Measurements from ENCODE around the gene SORCS2. TPM values are rescaled to one million over a fixed set of nuclear protein-coding genes. Genes with fewer than 3 reads are reported as not detected.

Gene SORCS2
- total RNA-seq, 4 donors from 2014 or later, result 0.48 to 1.8 (median 0.68) TPM; not detected in 1

DNA sequence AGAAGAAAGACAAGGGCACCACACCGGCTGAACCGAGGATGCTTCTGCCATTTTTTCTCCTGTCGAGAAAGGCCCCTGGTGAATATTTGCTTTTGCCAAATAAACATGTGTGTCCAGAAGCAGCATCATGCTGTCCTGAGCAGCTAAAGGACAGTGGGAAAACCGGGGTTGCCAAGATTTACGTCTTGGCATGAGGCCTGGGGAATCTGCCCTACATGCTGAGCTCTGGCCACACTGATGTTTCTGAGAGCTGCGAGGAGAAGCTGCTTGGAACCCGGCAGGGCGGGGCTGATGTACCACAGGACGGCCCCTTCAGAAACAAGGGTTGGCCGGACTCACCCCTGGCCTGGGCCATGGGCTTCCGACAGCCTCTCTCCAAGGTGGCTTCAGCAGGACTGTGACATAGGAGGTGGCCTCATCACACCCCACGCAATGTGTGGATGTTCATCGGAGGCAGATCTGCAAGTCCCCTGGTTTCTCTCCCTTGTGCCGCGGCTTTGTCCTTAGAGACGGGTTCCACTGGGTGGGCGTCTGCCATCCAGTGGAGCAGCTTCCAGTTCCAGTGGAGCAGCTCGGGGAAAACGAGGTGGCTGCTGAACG lies 42.2 kb upstream of the SORCS2 start:
- 79 to 100% methylated on average over 2 to 20 of the region's 20 CpGs for WGBS, 2 donors (ENCODE audit: low coverage in 1 of 2)
- DNase-seq, result no peak
- intact Hi-C loops (cut with DNase I; ENCODE audit: low total_unique reads), result no loop called here
- H3K4me1 ChIP-seq, result no peaks in the 10 kb centered on the region
- in situ Hi-C loops (cut with MboI; ENCODE audit: low pct_ligation_motif_present in 1 of 4, low pct_unique_long_range_greater_than_20kb in 1 of 4, low sequenced_read_pairs in 3 of 4), result no loop called here
- no peak for TF ChIP-seq EP300 (IDR thresholded peaks at IDR 0.05; ENCODE audit: low read depth)
- TF ChIP-seq CTCF (IDR thresholded peaks at IDR 0.05), result no peak
- TF ChIP-seq POLR2A (IDR thresholded peaks at IDR 0.05), result no peak
- TF ChIP-seq POLR2AphosphoS5 (IDR thresholded peaks at IDR 0.05), result no peak
- no peaks in the 10 kb centered on the region for H3K27me3 ChIP-seq
- no peak overlapping the region for H3K4me3 ChIP-seq
- H3K27ac ChIP-seq, result no peak overlapping the region
- no peaks in the 10 kb centered on the region for H3K9me3 ChIP-seq
- H3K36me3 ChIP-seq, result no peaks in the 10 kb centered on the region

- H3K27ac ChIP-seq, result no peak overlapping the region
- 67% methylated on average over 13 of the region's 13 CpGs; no CpG with 5 or more reads in 1 of the 2 donors for WGBS, 2 donors (ENCODE audit: low coverage in 1 of 2)
- no peak overlapping the region for H3K4me3 ChIP-seq
- no peak for DNase-seq
- TF ChIP-seq EP300 (IDR thresholded peaks at IDR 0.05; ENCODE audit: low read depth) (no peak), CTCF (IDR thresholded peaks at IDR 0.05) (peak; percentile 15 to 50 (median 37))
- H3K4me1 ChIP-seq, result peaks cover 0 to 13% (median 3%) of the 10 kb centered on the region in 4 donors
- no peaks in the 10 kb centered on the region for H3K36me3 ChIP-seq
- intact Hi-C loops (cut with DNase I; ENCODE audit: low total_unique reads), result no loop called here
- in situ Hi-C loops (cut with MboI; ENCODE audit: low pct_ligation_motif_present in 1 of 4, low pct_unique_long_range_greater_than_20kb in 1 of 4, low sequenced_read_pairs in 3 of 4), result no loop called here
- H3K9me3 ChIP-seq, result no peaks in the 10 kb centered on the region
- no peaks in the 10 kb centered on the region for H3K27me3 ChIP-seq
These were observed 40.6 kb upstream of the SORCS2 start for GRCh38 chr4:7151668-7152227.

DNA sequence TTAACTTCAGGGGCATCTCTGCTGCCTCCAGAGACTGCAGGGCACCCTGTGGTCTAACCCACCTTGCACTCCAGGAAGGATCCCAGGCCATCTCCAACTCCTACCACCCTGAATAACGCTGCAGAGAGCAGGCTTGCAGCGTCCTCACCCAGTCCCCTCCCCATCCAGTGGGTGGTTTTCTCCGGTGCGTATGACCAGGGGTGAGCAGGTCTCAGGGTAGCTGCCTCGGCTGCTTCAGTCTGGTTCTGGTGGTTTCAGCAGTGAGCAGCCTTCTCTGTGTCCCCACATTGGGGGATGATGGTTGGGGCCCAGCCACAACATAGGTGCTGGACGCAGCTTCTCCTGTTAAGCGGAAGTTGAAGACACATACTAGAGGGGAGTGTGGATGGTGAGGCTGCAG lies 38.6 kb upstream of the SORCS2 start:
- H3K9me3 ChIP-seq, result no peaks in the 10 kb centered on the region
- peaks cover 0 to 13% (median 3%) of the 10 kb centered on the region in 4 donors for H3K4me1 ChIP-seq
- WGBS, 2 donors (ENCODE audit: low coverage in 1 of 2), result 78% methylated on average over 7 of the region's 7 CpGs; no CpG with 5 or more reads in 1 of the 2 donors
- H3K4me3 ChIP-seq, result no peak overlapping the region
- DNase-seq, result no peak
- no peak for TF ChIP-seq POLR2A (IDR thresholded peaks at IDR 0.05)
- TF ChIP-seq POLR2AphosphoS5 (IDR thresholded peaks at IDR 0.05), result no peak
- no peak for TF ChIP-seq CTCF (IDR thresholded peaks at IDR 0.05)
- TF ChIP-seq EP300 (IDR thresholded peaks at IDR 0.05; ENCODE audit: low read depth), result no peak
- intact Hi-C loops (cut with DNase I; ENCODE audit: low total_unique reads) (no loop called here), in situ Hi-C loops (cut with MboI; ENCODE audit: low pct_ligation_motif_present in 1 of 4, low pct_unique_long_range_greater_than_20kb in 1 of 4, low sequenced_read_pairs in 3 of 4) (no loop called here)
- no peak overlapping the region for H3K27ac ChIP-seq
- H3K27me3 ChIP-seq, result no peaks in the 10 kb centered on the region
- no peaks in the 10 kb centered on the region for H3K36me3 ChIP-seq

- no peak for DNase-seq
- in situ Hi-C loops (cut with MboI; ENCODE audit: low pct_ligation_motif_present in 1 of 4, low pct_unique_long_range_greater_than_20kb in 1 of 4, low sequenced_read_pairs in 3 of 4), result no loop called here
- WGBS, 2 donors (ENCODE audit: low coverage in 1 of 2), result 76 to 100% methylated on average over 2 to 18 of the region's 18 CpGs
These were observed 37.9 kb upstream of the SORCS2 start for GRCh38 chr4:7154351-7154981.

More at GRCh38 chr4:7154351-7154981, 37.9 kb upstream of the SORCS2 start:
- Histone ChIP-seq H3K27me3 (no peaks in the 10 kb centered on the region), H3K4me1 (peaks cover 0 to 17% (median 4%) of the 10 kb centered on the region in 4 donors), H3K9me3 (no peaks in the 10 kb centered on the region), H3K27ac (no peak overlapping the region), H3K36me3 (no peaks in the 10 kb centered on the region), H3K4me3 (no peak overlapping the region)
- TF ChIP-seq EP300 (IDR thresholded peaks at IDR 0.05; ENCODE audit: low read depth), result no peak
- no peak for TF ChIP-seq CTCF (IDR thresholded peaks at IDR 0.05)
- no peak for TF ChIP-seq POLR2AphosphoS5 (IDR thresholded peaks at IDR 0.05)
- no peak for TF ChIP-seq POLR2A (IDR thresholded peaks at IDR 0.05)
- intact Hi-C loops (cut with DNase I; ENCODE audit: low total_unique reads), result no loop called here
